PC-9 (cell line): ENCODE results near the gene TTC17. TPM values are rescaled to one million over a fixed set of nuclear protein-coding genes. Genes with fewer than 3 reads are reported as not detected.
"Not testable (repeated sequence)": the region's sequence is repeated elsewhere in the genome, so short reads cannot be mapped to it uniquely, and the experiment has no call there.

Source experiments
- BruUV-seq: library from RNA; stranded (reverse); fragments of 400-500 nt; replicated peaks from 2 replicates; lab custom pipeline; 2021; lab: Mats Ljungman, UMichigan
- CTCF ChIA-PET: fragments of 300-600 bp; sonication (Branson Sonifier 250); formaldehyde crosslinking; loops from one replicate; lab custom pipeline; 2022; ENCODE audit warnings: antibody characterized with exemption; lab: Charles Lee
- POLR2A ChIA-PET: fragments of 300-600 bp; sonication (Branson Sonifier 250); formaldehyde crosslinking; loops from one replicate; lab custom pipeline; 2022; ENCODE audit warnings: antibody characterized with exemption; ENCODE audit not compliant: unreplicated experiment; lab: Charles Lee
- DNase-seq, 2 experiments: peaks; one replicate each; pipeline versions ENCODE4 v3.0.0 to v3.0.0-alpha.2; 2015 to 2022; ENCODE audit warnings: mixed read lengths in 1 of 2
- H2AFZ ChIP-seq: fragments of 200-600 bp; sonication (generic); 2 replicates; pipeline ENCODE4 v1.8.1; 2017; ENCODE audit warnings: antibody characterized with exemption
- H3F3A ChIP-seq: fragments of 200-600 bp; sonication (generic); 2 replicates; pipeline ENCODE4 v1.8.1; 2017; ENCODE audit warnings: antibody characterized with exemption, mild to moderate bottlenecking, low read depth; ENCODE audit not compliant: insufficient read depth
- H3K27ac ChIP-seq: fragments of 200-600 bp; sonication (generic); 2 replicates; pipeline ENCODE4 v1.6.1; 2016; ENCODE audit warnings: mixed run types
- H3K27me3 ChIP-seq: fragments of 200-600 bp; sonication (generic); 2 replicates; pipeline ENCODE4 v1.6.1; 2016; ENCODE audit warnings: low read depth, mixed run types; ENCODE audit not compliant: insufficient read depth
- H3K36me3 ChIP-seq: fragments of 200-600 bp; sonication (generic); 2 replicates; pipeline ENCODE4 v1.6.1; 2016; ENCODE audit warnings: low read depth, mixed run types
- H3K4me1 ChIP-seq: fragments of 200-600 bp; sonication (generic); replicated peaks from 2 replicates; pipeline ENCODE4 v1.6.1; 2016; ENCODE audit warnings: mixed run types; ENCODE audit not compliant: insufficient read depth
- H3K4me2 ChIP-seq: fragments of 200-600 bp; sonication (generic); 2 replicates; pipeline ENCODE4 v1.6.1; 2017; ENCODE audit warnings: mixed run types
- H3K4me3 ChIP-seq: fragments of 200-600 bp; sonication (generic); 2 replicates; pipeline ENCODE4 v1.6.1; 2016; ENCODE audit warnings: mixed run types
- H3K79me2 ChIP-seq: fragments of 200-600 bp; sonication (generic); 2 replicates; pipeline ENCODE4 v1.6.1; 2017; ENCODE audit warnings: low read depth, mixed run types
- H3K9me2 ChIP-seq: fragments of 200-600 bp; sonication (generic); 2 replicates; pipeline ENCODE4 v1.8.1; 2017; ENCODE audit warnings: mild to moderate bottlenecking; ENCODE audit not compliant: insufficient read depth
- H3K9me3 ChIP-seq: fragments of 200-600 bp; sonication (generic); 2 replicates; pipeline ENCODE4 v1.8.1; 2016; ENCODE audit warnings: low read depth; ENCODE audit not compliant: insufficient read depth
- H4K20me1 ChIP-seq: fragments of 200-600 bp; sonication (generic); 2 replicates; pipeline ENCODE4 v1.8.1; 2017; ENCODE audit not compliant: insufficient read depth
- CTCF ChIP-seq: fragments of 200-600 bp; sonication (generic); conservative IDR thresholded peaks from 2 replicates; pipeline ENCODE4 v1.6.1; 2017; ENCODE audit warnings: mixed run types, antibody characterized with exemption, mild to moderate bottlenecking, moderate library complexity
- EZH2 ChIP-seq: fragments of 200-600 bp; sonication (generic); IDR thresholded peaks from 2 replicates; pipeline ENCODE4 v1.8.0; 2017; ENCODE audit warnings: antibody characterized with exemption, low read depth
- intact Hi-C: fragments of 100-400 bp; cut with micrococcal nuclease; formaldehyde crosslinking; loops from one replicate; pipeline ENCODE4 v1.10.0; 2022; ENCODE audit not compliant: unreplicated experiment
- total RNA-seq: library from RNA; stranded (reverse); gene quantifications from 2 replicates; pipeline ENCODE4 v1.2.3, GENCODE V29; 2021

TTC17 gene
- total RNA-seq, 1 experiment from 2014 or later, result 81.0 TPM

- H3K4me3 ChIP-seq, result no peak overlapping the region
- no peaks in the 10 kb centered on the region for H4K20me1 ChIP-seq
- no peaks in the 10 kb centered on the region for H3K79me2 ChIP-seq
- H3K27me3 ChIP-seq, result no peaks in the 10 kb centered on the region
- ChIA-PET CTCF (no interaction called here), POLR2A (no interaction called here)
- TF ChIP-seq CTCF, result no peak
- TF ChIP-seq EZH2, result no peak
- H2AFZ ChIP-seq, result no peak overlapping the region
- intact Hi-C loops, result no loop called here
- BruUV-seq, result no TSS peak
- H3K4me1 ChIP-seq, result peaks cover 3% of the 10 kb centered on the region; the same call in 1 of the 2 replicates
- DNase-seq, result no peak
- H3K9me3 ChIP-seq, result no peaks in the 10 kb centered on the region
- H3K4me2 ChIP-seq, result no peak overlapping the region
- H3K36me3 ChIP-seq, result peaks cover 64% of the 10 kb centered on the region
- no peaks in the 10 kb centered on the region for H3K9me2 ChIP-seq
- peaks cover 2% of the 10 kb centered on the region; the same call in 1 of the 2 replicates for H3F3A ChIP-seq
- H3K27ac ChIP-seq, result no peak overlapping the region
Measured at GRCh38 chr11:43401252-43401651, 42.5 kb downstream of the TTC17 start.

DNA sequence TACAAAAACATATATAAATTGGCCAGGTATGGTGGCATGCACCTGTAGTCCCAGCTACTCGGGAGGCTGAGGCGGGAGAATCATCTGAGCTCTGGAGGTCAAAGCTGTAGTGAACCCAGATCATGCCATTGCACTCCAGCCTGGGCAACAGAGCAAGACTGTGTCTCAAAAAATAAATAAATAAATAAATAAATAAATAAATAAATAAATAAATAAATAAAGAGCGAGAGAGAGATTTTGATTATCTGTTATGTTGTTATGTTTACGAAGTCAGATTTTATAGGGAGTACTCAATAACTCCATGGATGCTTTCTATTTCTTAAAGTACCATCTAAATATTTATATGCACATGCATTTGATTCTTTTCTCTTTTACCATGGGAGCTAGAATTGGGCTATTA is 43.1 kb downstream of the TTC17 start:
- H3K9me3 ChIP-seq, DNase-seq, intact Hi-C loops, CTCF ChIA-PET, H3K27me3 ChIP-seq, H3F3A ChIP-seq, H3K27ac ChIP-seq, H2AFZ ChIP-seq, H4K20me1 ChIP-seq, H3K4me3 ChIP-seq, H3K4me1 ChIP-seq, H3K9me2 ChIP-seq, H3K4me2 ChIP-seq, BruUV-seq, H3K79me2 ChIP-seq: not testable (repeated sequence)
- POLR2A ChIA-PET, result interaction anchor here (0.6 kb wide), 1 partner anchor 165 kb away, joined by 3 read pairs; no protein-coding TSS in a partner anchor
- H3K36me3 ChIP-seq, result peaks cover 60% of the 10 kb centered on the region

- H3K36me3 ChIP-seq, result peaks cover 58% of the 10 kb centered on the region
Measured at GRCh38 chr11:43403357-43404231, 44.9 kb downstream of the TTC17 start.

More at GRCh38 chr11:43403357-43404231, 44.9 kb downstream of the TTC17 start:
- Histone ChIP-seq H3K4me1 (no peaks in the 10 kb centered on the region), H4K20me1 (no peaks in the 10 kb centered on the region), H3K9me2 (no peaks in the 10 kb centered on the region), H3K4me3 (no peak overlapping the region), H3K27ac (no peak overlapping the region), H3K9me3 (no peaks in the 10 kb centered on the region), H3K79me2 (no peaks in the 10 kb centered on the region), H2AFZ (no peak overlapping the region), H3K27me3 (no peaks in the 10 kb centered on the region), H3K4me2 (no peak overlapping the region), H3F3A (no peaks in the 10 kb centered on the region; the same call in 1 of the 2 replicates)
- DNase-seq, result no peak
- ChIA-PET POLR2A (interaction anchor here (0.5 kb wide), 1 partner anchor 25 kb away, joined by 4 read pairs; no protein-coding TSS in a partner anchor), CTCF (no interaction called here)
- TF ChIP-seq EZH2 (no peak), CTCF (no peak)
- intact Hi-C loops, result no loop called here
- no TSS peak for BruUV-seq
